Activated CD4-positive, alpha-beta T cell treated with anti-CD3 and anti-CD28 coated beads, Interleukin-2, amount 50 U/mL, for 1 hour (primary cell): Measurements from ENCODE around the gene FBXL17.

Source experiments
- DNase-seq: peaks from one replicate; pipeline ENCODE4 v3.0.0-alpha.2; 2020

FBXL17 gene

GRCh38 chr5:107945061-107945460 lies 436.8 kb downstream of the FBXL17 start:
- DNase-seq: no peak

DNA sequence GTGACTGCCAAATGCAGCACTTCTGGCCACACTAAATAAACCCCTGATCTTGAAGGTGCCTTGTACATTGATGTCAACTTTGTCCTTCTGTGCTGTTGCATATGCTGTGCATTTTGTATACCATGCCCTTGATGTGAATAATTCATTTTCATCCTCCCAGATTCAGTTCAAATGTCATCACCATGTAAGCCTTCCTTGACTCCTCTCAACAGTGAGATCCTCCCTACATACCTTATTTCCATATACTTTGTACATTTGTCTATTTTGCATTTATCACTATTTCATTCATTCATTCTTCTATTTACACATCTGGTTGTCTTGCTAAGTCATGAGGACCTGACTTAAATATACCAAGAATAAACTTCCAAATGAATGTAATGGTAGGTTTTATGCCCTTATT lies 438.0 kb downstream of the FBXL17 start:
- no peak for DNase-seq

DNA sequence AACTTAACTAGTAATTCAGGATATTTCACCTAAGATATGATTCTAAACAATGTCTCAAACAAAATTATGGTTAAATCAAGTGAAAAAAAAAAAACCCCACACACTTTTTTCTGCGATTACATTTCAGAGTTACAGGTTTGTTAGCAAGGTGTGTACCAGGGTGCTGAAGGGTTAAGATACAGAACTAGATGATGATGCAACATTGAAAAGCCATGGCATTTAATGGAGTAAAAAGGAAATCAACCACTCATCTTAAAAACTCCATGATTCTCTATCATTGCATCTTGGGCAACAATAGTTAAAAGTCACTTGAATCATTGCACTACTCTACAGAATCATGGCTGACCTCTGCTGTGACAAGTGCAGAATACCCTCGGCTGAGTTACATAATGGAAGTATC lies 440.9 kb downstream of the FBXL17 start:
- no peak for DNase-seq

GRCh38 chr5:107937651-107938355 lies 444.1 kb downstream of the FBXL17 start:
- DNase-seq: no peak

DNA sequence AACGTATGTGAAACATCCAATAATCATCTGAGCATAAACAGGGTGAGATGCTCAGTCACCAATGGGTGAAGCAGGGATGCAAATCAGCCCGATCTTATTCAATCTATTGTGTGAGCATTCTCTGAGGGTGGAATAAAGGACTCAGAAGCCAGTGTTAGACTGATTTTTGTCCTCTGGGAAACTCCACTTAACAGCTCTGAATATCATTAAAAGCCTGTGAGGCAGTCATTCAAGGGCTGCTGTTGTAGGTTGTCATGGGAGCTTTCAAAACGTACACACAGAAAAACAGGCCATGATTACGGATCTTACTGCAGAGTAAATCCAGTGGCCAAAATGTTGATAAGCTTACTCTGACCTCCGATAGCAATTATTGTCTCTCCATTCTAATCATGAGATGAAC lies 444.7 kb downstream of the FBXL17 start:
- no peak for DNase-seq

- DNase-seq: no peak
These were observed 445.4 kb downstream of the FBXL17 start for GRCh38 chr5:107936515-107936914.

GRCh38 chr5:107935645-107936044 lies 446.3 kb downstream of the FBXL17 start:
- DNase-seq: no peak

DNA sequence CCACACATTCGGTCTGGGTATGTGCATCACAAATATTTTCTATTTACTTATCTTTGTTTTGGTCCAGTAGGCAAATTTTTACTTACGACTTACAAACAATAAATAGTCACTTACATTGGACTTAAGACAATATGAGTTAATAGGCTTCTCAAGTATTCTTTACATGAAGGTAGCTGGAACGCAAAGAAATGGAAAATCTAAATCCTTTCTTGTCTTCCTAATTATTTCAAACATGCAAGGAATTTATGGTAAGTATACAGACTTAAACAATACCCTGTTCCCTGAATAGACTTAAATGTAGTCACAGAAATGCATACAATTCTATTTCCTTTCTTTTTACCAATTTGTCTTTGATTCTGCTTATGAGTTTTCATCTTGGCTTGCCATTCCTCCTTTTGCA lies 448.6 kb downstream of the FBXL17 start:
- DNase-seq: no peak

- no peak for DNase-seq
These were observed 451.0 kb downstream of the FBXL17 start for GRCh38 chr5:107930891-107931290.

DNA sequence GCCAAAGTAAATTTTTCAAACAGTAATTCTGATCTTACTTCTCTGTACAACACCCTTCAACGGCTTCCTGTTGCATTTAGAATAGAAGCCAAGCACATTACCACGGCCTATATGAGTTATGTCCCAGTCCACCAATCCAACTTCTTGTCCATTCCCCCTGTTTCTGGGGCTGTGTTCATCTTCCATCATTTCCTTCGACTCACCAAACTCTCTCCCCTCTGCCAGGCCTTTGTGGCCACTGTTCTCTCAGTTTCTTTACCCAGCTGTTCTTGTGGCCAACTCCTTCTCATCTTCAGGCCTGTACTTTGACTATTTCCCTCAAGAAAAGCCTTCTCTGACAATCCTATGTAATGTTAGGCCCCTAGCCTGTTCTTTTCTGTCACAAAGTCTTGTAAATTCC lies 451.8 kb downstream of the FBXL17 start:
- DNase-seq: no peak

DNA sequence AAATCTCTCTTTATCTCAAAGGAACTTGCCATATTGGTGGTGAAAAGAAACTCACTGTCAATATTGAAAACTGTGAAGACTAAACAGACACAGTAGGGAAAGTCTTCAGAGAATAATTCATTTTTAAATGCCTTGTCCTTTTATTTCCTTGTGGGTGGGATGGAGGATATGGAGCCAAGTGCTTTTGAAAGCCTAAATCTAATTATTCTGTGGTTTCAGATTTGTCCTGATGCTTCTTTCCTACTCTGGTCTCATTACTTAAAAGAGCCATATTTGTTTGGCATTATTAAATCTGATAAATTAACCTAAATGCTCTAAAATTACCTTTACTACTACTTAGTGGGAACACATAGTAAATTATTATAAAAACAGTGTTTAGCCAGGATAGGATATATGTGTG lies 452.8 kb downstream of the FBXL17 start:
- DNase-seq: no peak

GRCh38 chr5:107926121-107926520 lies 455.8 kb downstream of the FBXL17 start:
- no peak for DNase-seq

- DNase-seq: no peak
These were observed 456.7 kb downstream of the FBXL17 start for GRCh38 chr5:107925200-107925599.

DNA sequence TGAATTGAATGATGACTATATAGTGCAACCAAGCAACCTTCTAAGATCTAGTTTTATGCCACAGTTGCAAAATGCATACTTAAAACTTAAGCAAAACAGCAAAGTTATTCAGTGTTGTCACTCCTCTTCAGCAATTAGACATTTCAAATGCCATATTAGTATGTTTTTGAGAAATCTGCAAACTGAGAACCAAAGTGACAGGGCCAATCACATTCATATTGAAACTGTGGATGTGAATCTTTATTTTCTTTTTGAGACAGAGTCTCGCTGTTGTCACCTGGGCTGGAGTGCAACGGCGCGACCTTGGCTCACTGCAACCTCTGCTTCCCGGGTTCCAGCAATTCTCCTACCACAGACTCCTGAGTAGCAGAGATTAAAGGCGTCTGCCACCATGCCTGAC lies 461.9 kb downstream of the FBXL17 start:
- DNase-seq: no peak

GRCh38 chr5:107919361-107919760 lies 462.5 kb downstream of the FBXL17 start:
- DNase-seq: no peak

GRCh38 chr5:107917983-107918382 lies 463.9 kb downstream of the FBXL17 start:
- no peak for DNase-seq

DNA sequence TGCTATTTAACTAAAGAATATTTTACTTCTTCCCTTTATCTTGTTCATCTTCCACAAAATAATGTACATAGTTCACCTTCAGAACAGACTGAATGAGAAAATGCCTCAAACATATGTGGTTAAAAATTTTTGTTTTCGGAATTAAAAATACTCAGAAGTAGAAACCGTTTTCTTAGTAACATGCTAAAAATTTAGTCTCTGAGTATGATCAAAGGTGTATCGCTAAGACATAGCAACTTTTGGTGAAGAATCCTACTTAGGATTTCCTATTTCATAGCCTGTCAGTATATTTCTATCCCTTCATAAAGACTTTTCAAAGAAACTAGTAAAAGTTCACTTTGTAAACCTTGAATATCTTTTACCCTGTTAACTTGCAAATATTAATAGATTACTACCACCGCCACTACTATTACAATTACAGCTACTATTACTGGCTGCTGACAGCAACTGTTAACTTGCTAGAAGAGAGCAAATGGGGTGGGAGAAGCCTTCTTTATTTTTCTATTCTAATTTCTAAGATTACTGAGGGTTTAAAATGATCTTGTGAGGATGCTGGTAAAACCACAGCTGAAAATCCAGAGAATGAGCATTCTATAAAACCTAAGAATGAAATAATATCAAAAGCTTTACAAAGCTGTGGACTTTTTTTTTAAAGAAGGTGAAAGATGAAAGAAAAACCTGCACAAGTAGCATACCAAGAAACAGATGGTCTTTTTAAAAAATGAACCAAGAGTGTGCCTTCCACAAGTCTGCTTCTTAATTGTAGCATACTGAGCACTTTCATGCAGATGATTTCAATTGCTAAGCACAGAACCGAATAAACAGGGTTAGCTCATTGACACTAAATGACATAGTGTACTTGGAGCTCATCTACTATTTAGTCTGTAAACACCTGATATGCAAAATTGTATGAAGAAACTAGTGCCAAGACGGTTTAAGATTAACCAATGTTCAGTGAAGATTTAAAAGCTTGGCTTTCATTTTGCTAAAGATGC lies 464.9 kb downstream of the FBXL17 start:
- DNase-seq: no peak

DNA sequence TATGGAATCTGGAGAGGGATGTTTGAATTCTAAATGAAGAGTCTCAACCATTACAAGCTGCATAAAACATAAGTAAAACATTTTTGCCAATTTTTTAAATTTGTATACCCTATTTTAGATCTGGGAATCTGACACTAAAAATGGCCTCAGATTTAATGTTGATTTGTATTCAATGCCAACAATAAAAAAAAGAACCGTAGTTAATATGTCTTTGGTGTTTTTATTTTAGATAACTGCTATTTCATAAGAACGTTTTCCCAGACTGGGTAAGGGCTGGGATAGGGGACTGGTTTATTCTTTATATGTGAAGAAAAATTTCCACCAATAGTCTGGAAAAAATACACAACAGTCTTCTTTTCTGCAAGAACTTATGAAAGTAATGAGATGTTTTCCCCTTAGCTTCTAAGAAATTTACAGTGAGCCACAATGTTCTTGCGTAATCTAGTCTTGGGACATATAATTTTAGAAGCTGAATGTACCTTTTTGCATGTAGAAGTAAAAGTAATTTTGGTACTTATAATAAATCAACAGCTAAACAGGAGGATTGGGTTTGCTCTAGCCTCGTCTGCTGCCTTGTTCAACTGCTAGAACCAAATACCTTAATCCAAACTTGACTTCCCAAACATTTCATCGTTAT lies 466.6 kb downstream of the FBXL17 start:
- DNase-seq: no peak

DNA sequence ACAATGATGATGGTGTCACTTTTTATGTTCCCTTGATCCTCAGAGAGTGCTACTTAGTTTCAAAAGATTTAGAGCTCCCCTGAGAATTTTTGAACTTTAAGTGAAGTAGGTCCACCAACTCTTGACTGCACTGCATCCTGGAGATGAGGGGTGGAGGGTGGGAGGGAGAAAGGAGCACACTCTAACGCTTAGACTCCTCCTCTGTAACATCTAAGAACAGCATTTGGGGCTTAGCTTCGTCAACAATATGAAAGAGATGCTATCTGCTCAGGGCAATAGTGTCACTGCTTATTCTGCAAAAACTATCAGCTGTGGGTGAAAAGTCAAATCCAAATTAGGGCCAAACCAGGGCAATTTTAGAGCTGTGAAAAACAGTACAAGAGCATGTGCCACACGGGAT lies 468.4 kb downstream of the FBXL17 start:
- DNase-seq: no peak

DNA sequence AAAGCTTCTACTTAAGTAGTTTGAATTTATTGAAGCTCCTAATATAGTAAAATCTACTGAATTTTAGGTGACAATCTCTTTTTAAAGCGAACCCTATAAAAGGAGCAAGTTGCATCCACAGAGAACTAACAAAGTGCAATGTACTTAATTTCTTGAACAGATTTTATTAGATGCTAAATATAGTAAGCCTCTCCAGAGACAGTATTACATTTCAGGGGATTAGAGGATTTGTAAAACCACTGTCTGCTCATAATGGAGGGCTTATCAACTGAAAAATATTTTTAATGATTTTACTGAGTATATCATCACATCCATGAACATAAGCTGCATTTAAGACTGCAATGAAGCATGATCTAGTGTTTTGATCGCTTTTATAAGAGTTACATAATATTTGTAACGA lies 481.2 kb downstream of the FBXL17 start:
- DNase-seq: no peak

DNA sequence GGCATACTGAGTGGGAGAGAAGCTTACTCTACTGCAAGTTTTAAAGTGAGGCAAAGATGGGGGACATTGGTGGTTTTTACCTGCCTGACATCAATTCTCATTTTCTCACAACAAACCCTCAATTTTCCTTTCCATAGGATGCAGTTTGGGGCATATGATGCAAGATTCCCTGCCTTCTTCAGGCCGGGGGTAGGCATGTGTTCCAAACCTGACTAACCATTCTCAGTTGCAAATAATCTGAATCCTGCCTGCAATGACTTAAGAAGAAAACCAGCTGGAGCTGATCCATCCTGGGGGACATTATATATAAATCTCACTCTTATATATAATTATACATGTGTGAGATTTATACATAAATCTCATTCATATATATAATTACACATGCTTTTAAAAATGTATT lies 487.5 kb downstream of the FBXL17 start:
- no peak for DNase-seq

GRCh38 chr5:107893642-107894041 lies 488.3 kb downstream of the FBXL17 start:
- no peak for DNase-seq

GRCh38 chr5:107889387-107889786 lies 492.5 kb downstream of the FBXL17 start:
- no peak for DNase-seq

- no peak for DNase-seq
These were observed 493.4 kb downstream of the FBXL17 start for GRCh38 chr5:107888541-107888940.
